OCI-LY7 (cell line): ENCODE measurements around the gene RPS29.

Source experiments
- EZH2phosphoT487 ChIP-seq: fragments of 200-600 bp; sonication (generic); IDR thresholded peaks from 2 replicates; pipeline ENCODE4 v1.6.1; 2018; ENCODE audit warnings: low read depth, borderline replicate concordance, mild to moderate bottlenecking, mixed run types, antibody characterized with exemption, low read length, moderate library complexity, mixed read lengths
- TF ChIP-seq, protein P1 (sequence below): fragments of 200-600 bp; sonication (generic); conservative IDR thresholded peaks from 2 replicates; pipeline ENCODE4 v1.5.1; 2014; ENCODE audit warnings: mild to moderate bottlenecking, antibody characterized with exemption, low read length, moderate library complexity, mixed read lengths

DNA sequence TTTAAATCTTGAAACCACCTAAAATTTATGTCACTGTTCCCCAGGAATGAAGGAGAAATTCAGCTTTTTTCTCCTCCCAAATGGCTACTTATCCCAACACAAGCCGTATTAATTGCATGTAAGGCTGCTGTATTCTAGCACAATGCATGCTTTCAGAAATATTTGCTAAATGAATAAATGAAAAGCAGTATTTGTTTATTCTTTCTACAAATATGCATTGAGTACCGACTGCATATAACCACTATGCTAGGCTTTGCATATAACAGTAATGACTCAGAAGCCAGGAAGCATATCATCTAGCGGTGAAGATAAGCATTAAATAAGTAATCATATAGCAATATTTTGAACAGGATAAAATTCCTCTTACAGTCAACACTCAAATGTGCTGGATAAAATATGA lies 6.8 kb upstream of the RPS29 start:
- TF ChIP-seq, protein P1, sequence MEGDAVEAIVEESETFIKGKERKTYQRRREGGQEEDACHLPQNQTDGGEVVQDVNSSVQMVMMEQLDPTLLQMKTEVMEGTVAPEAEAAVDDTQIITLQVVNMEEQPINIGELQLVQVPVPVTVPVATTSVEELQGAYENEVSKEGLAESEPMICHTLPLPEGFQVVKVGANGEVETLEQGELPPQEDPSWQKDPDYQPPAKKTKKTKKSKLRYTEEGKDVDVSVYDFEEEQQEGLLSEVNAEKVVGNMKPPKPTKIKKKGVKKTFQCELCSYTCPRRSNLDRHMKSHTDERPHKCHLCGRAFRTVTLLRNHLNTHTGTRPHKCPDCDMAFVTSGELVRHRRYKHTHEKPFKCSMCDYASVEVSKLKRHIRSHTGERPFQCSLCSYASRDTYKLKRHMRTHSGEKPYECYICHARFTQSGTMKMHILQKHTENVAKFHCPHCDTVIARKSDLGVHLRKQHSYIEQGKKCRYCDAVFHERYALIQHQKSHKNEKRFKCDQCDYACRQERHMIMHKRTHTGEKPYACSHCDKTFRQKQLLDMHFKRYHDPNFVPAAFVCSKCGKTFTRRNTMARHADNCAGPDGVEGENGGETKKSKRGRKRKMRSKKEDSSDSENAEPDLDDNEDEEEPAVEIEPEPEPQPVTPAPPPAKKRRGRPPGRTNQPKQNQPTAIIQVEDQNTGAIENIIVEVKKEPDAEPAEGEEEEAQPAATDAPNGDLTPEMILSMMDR: no peak
- no peak for TF ChIP-seq EZH2phosphoT487
